G401.6 (cell line): ENCODE results near the gene IGFALS.

Source experiments
- FAIRE-seq: peaks from 2 replicates; lab custom pipeline; 2012; peaks lifted over from hg19 to GRCh38; lab: Jason Lieb, UNC

Gene IGFALS

DNA sequence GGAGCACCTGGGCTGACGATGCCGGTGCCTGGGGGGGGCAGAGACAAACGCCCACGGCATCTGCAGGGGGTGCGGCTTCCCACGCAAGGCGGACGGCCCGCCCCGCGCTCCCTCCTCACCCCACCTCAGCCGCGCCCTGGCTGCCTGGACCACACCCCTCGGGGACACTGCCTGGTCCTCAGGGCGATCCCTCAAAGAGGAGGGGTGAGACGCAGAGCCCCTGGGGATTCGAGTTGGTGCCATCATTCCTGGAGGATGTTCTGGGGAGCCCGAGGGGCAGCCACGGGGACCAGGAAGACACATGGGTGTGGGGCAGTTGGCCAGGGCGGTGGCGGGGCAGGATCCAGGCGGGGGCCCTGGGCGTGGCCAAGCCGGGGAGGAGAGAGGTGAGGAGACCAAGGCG lies 3.9 kb downstream of the IGFALS start:
- FAIRE-seq = no peak

DNA sequence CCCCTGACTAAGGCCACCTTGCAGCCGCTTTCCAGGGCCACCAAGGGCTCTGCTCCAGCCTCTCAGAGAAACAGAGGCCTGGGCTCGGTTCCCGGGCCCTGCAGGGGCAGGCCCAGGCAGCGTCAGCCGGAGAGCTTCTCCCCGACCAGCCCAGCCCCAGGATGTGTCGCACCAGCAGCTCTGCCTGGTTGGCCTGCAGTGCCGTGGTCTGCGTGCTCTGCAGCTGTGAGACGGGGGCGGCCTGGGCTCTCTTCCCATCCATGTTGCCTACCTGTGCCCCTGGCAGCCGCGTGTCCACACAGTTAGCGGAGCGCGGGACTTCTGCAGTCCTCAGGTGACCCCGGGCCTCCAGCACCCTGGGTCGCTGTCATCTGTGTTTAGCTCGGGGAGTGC lies 4.8 kb downstream of the IGFALS start:
- FAIRE-seq = no peak

DNA sequence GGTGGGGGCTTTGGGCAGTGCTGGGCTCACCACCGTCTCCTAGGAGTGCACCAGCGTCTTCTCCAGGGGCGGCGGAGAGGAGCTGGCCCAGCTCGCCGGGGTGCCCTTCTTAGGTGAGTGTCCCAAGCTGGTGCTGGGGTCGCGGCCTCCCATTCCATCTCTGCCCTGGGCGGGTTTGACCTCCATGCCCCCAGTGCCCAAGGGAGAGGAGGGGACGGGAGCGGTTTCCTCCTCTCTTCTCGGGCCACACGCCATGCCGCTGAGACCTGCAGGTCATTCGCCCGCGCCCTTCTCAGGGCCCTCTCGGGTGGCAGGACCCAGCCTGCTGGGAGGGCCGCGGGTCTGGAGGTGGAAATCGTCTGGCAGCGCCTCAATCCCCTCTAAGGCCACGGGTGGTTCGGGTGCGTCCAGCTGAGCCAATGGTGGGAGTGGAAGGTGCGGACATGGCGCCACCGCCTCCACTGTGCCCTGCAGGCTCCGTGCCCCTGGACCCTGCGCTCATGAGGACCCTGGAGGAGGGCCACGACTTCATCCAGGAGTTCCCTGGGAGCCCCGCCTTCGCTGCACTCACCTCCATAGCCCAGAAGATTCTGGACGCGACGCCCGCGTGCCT lies 5.3 kb downstream of the IGFALS start:
- no peak for FAIRE-seq

DNA sequence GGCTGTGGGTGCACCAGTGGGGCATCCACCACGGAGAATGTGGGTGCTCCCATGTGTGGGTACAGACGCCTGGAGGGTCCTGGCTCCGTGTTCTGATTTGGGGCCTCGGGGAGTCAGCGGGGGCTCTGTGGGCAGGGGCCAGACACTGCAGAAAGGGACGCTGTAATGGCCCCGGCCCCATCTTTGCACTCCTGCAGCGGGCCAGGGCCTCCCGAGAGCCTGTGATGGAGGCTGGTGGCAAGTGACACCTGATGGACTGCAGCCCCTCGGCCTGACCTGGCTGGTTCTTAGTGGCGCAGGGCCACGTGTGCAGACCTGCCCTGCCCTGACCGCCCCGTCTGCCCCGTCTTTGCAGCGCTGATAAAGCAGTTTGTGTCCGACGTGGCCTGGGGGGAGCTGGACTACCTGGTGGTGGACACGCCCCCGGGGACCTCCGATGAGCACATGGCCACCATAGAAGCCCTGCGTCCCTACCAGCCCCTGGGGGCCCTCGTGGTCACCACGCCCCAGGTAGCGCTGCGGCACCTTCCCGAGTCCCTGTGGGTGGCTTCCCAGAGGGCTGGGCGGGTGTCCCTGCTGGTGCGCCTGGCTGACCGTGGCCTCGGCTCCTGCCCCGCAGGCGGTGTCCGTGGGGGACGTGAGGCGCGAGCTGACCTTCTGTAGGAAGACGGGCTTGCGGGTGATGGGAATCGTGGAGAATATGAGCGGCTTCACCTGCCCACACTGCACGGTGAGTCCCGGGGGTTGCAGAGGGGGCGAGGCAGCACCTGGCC lies 6.0 kb downstream of the IGFALS start:
- no peak for FAIRE-seq

DNA sequence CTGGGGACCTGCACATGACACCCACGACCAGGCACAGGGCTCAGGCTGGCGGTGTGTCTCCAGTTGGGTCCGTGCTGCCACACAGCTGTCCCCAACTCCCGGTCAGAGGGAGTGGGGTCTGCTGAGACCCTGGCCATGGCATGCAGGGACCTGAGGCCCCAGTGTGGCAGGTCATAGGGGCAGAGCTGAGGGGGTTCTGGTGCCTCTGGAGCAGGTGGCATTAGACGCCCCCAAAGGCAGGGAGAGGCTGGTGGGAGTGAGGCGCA lies 6.5 kb downstream of the IGFALS start:
- no peak for FAIRE-seq

DNA sequence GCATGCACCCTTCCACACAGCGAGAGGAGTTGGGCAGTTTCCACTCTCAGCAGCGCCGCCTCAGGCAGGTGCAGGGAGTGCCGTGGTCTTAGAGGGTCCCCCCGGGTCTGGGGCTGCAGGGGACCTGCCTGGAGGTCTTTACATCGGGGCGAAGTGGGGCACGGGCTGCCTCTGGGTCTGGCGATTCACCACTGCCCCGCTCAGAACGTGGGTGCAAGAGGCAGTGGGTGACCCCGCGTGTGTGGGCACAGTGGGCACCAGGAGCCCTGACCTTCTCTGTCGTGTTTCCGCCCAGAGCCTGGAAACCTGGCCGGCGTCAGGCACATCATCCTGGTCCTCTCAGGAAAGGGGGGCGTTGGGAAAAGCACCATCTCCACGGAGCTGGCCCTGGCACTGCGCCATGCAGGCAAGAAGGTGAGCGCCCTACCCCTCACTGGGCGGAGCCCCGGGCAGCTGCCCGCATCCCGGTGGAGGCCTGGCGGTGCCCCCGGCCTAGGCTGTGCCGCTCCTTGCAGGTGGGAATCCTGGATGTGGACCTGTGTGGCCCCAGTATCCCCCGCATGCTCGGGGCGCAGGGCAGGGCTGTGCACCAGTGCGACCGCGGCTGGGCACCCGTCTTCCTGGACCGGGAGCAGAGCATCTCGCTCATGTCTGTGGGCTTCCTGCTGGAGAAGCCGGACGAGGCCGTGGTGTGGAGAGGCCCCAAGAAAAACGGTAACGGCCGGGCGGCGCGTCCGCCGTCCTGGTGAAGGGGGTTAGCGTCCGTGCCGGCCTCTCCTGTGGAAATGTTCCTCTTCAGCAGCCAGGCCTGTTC lies 7.1 kb downstream of the IGFALS start:
- no peak for FAIRE-seq

DNA sequence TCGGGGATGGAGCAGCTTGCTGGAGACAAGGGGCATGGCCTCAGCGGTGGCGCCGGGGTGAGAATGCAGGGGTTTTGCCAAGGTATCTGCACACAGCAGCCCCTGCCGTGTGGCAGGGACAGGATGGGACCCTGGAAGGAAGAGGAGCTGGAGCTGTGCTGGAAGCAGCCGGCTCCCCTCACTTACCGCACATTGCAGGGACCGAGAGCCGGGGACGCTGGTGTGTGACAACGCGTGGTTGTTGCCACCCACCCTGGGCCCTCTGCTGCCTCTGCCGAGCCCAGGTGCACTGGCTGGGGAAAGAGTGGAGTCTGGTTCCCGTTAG lies 7.7 kb downstream of the IGFALS start:
- no peak for FAIRE-seq

DNA sequence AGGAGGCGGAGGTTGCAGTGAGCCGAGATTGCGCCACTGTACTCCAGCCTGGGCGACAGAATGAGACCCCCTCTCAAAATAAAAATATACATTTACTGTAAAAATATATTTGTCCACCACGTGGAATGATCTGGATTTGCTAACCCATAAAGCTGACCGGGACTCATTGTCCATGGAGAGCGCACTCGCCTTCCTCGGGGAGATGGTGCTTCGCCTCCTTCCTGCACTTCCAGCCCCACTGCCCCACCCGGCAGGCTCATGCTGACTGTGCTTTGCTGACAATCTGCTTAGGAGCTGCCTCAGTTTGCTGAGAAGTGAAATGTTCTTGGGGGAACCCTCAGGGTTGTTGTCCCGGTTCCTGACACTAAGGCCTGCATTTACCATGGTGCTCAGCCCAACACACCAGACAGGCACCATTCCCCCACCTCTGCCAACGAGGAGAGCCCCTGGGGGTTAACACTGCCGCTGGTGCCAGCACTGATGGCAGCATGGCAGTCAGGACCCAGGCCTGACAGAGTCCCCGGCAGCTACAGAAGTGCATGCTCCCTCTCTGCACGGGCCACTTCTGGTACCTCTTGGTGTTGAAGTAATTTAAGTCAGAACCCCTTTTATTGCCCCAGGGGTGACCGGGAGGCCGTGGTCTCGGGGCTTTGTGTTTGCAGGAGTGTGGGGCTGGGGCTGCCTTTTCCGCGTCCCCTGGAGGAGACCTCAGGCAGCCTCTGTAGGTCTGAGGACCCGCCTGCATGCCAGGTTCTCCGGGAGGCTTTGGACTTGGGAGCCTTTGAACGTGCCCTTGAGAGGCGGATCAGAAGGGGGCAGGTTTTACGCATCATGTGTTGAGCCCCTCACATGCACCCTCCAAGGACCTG lies 8.3 kb downstream of the IGFALS start:
- FAIRE-seq = no peak

DNA sequence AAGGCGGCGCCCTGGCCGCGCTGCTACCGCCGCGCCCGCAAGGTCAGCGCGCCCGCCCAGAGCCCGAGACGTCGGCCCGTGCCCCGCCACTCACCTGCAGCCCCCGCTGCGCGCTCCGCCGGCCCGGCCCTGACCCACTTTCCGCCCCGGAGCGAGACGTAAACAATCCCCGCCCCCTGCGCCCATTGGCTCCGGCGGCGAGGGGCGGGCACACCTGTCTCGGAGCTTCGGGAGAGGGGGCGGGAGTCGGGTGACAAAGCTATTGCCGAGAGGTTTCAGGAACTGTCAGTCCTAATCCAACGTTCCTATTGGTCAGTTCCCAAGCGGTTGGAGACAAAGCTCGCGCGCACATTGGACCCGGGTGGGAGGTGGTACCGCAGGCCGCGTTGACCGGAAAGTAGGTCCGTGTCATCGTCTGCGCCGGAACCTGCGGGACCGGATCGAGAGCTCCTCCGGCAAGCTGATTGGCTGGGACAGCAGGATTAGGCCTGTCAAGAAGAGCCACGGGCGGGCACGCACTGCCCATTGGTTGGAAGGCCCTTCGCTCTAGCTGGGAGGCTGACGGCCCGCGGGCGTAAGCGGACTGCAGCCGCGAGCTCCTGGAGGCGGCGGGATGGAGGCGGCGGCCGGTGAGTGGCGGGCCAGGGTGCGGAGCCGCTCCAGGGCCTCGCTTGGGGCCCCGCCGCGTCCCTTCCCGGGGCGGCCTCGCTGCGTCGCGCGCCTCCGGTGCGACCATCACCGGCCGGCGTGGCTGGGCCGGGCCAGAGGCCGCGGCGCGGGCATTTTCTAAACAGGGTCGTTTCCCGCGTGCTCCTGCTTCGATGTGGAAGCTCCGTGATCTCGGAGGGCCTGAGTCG lies 10.9 kb downstream of the IGFALS start, which contains the start of the genes NUBP2 and SPSB3:
Gene NUBP2 (plus strand): TSS at position 553 of the 857 bp plus-strand sequence. CDS start 61 bp downstream, at position 614.
Gene SPSB3 (minus strand): TSS at position 164 of the 857 bp plus-strand sequence. CDS start 1,088 bp downstream, outside the sequence.
- FAIRE-seq = peak; percentile 99

DNA sequence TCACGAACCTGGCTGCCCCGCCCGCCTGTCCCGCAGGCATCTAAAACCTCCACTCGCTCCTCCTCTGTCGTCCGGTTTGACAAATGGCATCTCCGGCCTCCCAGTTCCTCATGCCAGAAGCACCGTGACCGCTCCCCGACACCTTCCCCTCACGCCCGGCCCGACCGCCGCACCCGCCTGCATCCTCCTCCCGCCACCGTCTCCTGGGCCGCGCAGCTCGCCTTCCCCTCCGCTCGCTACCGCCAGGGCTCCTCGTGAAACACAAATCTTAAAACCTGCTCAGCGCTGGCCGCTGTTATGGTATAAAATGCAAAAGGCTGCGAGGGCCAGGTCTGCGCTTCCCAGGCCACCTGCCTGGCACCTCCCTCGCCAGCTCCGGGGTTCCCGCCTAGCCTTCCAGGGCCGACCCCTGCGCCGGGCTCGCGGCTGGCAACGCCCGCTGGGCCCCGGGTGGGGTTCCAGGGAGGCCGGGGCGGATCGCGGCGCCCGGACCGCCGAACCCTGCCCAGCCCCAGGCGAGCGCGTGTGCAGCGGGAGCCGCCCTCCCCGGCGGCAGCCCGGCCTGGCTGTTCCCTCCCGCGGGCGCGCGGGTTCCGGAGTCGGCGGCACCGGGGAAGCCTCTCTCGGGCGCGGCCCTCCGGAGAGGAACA lies 11.6 kb downstream of the IGFALS start:
- no peak for FAIRE-seq

DNA sequence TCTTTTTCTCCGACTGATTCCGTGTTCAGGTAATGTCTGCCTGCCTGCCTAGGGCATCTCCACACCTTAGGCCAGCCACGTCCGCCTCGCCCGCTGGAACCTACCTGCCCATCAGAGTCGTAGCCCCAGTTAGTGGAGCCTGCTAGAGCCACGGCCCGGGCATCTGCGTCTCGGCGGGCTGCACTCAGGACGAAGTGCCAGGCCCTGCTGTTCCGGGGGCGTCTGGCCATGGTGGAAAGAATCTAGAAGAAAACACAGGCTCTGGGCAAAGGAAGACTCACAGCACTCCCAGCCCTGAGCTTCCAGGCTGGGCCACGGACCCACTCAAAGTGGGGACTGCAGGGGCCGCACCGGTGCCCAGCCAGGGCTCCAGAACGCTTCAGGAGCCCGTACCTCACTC lies 12.3 kb downstream of the IGFALS start:
- no peak for FAIRE-seq

DNA sequence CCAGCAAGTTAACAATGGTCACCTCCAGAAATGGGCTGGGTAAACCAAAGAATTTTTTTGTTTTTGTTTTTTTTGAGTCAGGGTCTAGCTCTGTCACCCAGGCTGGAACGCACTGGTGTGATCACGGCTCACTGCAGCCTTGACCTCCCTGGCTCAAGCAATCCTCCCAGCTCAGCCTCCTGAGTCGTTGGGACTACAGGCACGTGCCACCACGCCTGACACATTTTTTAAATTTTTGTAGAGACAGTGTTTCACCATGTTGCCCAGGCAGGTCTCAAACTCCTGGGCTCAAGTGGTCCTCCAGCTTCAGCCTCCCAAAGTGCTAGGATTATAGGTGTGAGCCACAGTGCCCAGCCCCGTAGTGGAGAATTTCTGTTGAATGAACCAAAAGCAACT lies 12.8 kb downstream of the IGFALS start:
- FAIRE-seq = no peak

DNA sequence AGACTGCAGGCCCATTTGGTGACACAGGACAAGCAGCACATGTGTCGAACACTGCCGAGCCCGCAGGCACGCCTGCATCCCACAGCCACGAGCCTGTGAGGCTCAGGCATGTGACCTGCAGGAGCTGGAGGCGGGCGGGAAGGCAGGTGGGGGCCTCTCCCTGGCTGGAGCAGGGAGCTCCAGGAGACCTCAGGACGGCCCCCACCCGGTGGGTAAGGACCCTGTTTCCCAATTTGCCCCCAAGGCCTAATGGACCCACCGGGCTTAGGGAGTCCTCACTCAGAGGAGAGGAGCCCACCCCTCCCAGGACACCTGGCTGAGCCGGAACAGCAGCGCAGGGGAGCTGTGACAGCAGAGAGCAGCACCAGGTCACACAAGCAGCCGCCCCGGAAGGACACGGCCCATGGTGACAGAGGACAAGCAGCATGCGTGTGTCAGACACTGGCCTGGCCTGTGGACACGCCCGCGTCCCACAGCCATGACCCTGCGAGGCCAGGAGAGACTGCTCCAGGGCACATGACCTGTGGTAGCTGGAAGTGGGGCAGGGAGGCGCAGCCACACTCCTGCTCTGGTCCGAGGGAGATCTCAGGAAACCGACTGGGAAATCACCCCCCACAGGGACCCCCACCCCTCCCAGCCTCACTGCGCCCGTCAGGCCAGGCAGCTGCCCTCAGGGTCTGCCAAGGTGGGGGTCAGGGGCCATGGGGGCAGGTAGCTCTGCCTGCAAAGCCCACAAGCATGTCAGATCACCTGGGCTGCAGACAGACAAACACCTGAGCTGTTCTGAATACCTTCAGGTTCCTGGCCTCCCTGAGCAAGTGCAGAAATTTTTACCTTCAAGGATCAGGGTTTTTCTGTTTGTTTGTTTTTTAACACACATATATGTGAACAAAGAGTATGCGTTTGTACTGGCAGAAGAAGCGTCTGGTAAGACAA lies 13.5 kb downstream of the IGFALS start:
- no peak for FAIRE-seq

DNA sequence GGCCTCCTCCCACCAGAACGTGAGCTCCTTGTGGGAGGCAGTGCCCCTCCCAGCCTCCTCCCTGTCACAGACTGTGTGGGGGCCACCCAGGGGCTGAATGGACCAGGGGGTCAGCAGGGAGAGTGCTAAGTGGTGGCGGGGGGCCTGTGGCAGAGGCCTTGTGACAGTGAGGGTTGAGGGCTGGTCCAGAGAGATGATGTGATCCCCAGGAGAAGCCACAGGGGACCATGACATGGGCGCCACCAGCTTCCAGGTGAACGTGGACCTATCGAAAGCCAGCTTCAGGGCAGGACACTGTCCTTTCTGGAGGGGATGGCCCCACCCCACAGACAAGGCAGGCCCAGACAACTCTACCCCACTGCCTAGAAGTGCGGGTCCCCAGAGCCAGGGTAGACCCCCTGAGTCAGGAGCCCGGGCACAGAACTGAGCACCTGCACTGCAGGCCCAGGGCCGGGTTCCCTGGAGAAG lies 14.2 kb downstream of the IGFALS start:
- no peak for FAIRE-seq

DNA sequence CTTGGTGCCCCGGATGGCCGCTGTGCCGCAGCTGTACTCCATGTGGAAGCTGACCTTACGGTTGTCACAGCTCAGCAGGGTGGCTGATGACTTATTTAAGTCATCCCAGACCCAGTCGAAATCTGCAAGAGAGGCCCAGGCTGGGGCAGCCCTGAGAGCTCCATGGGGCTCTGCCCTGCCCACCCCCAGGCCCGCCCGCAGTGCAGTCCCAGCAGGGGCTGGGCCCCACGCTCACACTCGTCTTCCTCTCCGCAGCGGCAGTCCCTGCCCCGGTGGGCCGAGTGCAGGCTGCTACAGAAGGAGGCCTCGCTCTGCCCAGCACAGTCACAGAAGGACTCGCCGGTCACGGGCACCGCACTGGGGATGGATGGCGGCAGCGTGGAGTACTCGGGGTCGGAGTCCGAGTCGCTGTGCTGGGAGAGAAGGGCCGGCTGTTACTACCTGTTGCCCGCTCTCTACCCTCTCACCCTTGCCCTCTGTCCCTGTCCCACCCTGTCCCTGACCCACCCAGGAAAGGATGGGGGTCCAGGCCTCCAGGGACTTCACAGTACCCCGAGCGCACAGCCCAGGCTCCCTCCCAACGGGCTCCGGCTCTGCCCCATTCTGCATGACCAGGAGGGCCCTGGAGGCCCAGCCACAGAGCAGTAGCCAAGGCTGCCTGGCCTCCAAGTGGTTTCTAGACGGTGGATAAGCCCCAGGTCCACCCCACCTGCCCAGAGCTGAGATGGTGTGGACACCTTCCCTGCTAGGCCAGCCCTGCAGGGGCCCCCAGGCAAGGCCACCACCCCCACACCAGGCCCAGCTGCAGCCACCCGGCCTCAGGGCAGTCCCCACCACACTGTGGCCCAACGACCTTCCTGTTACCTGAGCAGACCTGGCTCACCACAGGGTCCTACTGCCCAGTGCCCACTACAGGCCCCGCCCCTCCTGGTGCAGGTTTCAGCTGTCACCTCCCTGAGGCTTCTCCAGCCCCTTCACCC lies 15.0 kb downstream of the IGFALS start:
- FAIRE-seq = no peak

DNA sequence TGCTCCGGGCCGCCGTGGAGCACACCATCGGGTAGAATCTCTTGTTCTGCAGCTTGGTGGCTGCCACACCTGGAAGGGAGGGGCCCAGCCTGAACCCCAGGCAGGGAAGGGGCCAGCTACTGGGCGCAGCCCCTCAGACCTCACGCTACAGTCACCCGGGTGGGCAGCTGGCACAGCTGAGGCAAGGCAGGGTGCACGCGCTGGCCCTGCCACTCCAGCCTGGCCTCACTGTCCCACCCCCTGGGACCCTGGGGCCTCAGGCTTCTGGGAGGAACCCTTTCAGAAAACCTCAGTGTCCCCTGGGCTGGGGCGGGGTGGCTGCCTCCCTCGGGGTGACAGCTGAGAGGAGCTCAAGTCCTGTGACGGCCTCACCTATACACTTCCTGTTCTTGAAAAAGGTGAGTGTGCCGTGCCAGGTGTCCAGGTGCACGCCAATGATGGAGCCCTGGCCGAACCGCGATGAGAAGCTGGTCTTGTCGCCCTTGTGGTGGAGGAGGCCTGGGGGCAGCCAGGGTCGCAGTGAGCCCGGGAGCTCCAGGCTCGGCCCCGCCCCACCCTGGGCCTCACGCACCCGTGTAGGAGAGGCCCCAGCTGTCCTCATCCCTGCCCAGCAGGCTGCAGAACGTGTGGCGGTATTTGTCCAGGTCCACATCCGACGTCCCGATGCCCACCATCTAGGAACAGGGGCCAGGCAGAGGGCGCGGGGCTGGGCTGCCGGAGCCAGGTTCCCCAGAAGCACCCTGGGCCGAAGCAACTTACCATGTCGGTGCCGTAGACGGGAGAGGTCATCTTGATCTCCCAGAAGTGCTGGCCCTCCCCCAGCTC lies 15.9 kb downstream of the IGFALS start:
- FAIRE-seq = no peak

DNA sequence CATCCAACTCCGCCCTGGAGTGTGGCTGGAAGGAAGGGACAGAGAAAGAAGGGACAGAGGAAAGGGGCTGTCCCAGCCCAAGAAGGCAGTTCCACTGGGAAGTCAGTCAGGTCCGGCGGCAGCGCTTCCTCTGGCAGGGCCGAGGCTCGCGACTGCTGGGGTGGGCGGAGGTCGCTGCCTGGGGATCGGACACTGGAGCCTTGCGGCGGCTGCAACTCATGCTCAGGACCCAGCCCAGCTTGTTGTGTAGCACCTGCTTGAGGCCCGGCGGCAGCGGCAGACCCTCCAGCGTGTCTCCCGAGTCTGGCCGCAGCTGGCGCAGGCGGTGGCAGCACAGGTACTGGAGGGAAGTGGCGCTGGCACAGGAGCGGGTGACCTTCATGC lies 16.5 kb downstream of the IGFALS start:
- no peak for FAIRE-seq

DNA sequence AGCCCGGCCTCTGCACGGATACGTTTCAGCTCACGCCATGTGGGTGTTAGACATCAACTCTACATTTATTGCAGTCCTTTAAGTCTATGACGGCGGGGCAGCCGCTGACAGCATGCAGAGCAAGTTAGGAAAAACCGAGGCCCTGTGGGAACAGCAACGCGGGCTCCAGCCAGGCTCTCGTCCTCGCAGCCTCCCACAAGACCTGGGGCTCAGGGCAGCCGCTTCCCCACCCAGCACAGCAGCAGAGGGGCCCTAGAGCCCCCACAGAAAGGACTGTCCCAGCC lies 16.9 kb downstream of the IGFALS start:
- FAIRE-seq = no peak
